NCI-H1048 (cell line): ENCODE measurements around the gene COX19.

Experiments
- DNase-seq: peaks from one replicate; lab custom pipeline; 2025; lab: John Stamatoyannopoulos, UW

The COX19 gene

GRCh38 chr7:991729-992656 lies 16.6 kb upstream of the COX19 start:
- no peak for DNase-seq

GRCh38 chr7:990933-991728 lies 15.8 kb upstream of the COX19 start:
- DNase-seq = no peak

- DNase-seq = no peak
Observed at GRCh38 chr7:990352-990932, 15.1 kb upstream of the COX19 start.

GRCh38 chr7:988963-989529 lies 13.7 kb upstream of the COX19 start:
- DNase-seq = no peak

GRCh38 chr7:988426-988911 lies 13.1 kb upstream of the COX19 start:
- no peak for DNase-seq

GRCh38 chr7:987909-988308 lies 12.6 kb upstream of the COX19 start:
- no peak for DNase-seq

GRCh38 chr7:986766-987751 lies 11.7 kb upstream of the COX19 start:
- DNase-seq = no peak

GRCh38 chr7:985915-986741 lies 10.8 kb upstream of the COX19 start:
- no peak for DNase-seq

- no peak for DNase-seq
Observed at GRCh38 chr7:985127-985416, 9.7 kb upstream of the COX19 start.

- no peak for DNase-seq
Observed at GRCh38 chr7:984361-985126, 9.2 kb upstream of the COX19 start.

GRCh38 chr7:983616-984071 lies 8.3 kb upstream of the COX19 start:
- DNase-seq = no peak

GRCh38 chr7:983004-983615 lies 7.8 kb upstream of the COX19 start, which contains the start of gene CYP2W1:
Gene CYP2W1, plus strand, starts transcription at chr7:983181. Its CDS starts 31 bp downstream, at chr7:983212.
- no peak for DNase-seq

GRCh38 chr7:982511-983003 lies 7.2 kb upstream of the COX19 start:
- no peak for DNase-seq

- DNase-seq = no peak
Observed at GRCh38 chr7:981793-982510, 6.6 kb upstream of the COX19 start.

GRCh38 chr7:979886-980571 lies 4.7 kb upstream of the COX19 start:
- no peak for DNase-seq

- no peak for DNase-seq
Observed at GRCh38 chr7:979151-979550, 3.8 kb upstream of the COX19 start.

GRCh38 chr7:978416-979091 lies 3.2 kb upstream of the COX19 start:
- DNase-seq = no peak
